GM23338 (cell line): ENCODE results near the gene SLC22A17. TPM values are rescaled to one million over a fixed set of nuclear protein-coding genes. Genes with fewer than 3 reads are reported as not detected.

Source experiments
- ATAC-seq: fragments of 200-7000 bp; cut with Tn5 transposase; 3 replicates; pipeline ENCODE4 v1.9.1; 2020
- DNase-seq: peaks from one replicate; pipeline ENCODE4 v3.0.0-alpha.2; 2015; ENCODE audit warnings: low spot score
- H2AFZ ChIP-seq: fragments of 200-600 bp; sonication (generic); 2 replicates; pipeline ENCODE4 v1.8.0; 2016; ENCODE audit warnings: antibody characterized with exemption, mild to moderate bottlenecking, moderate library complexity
- H3F3A ChIP-seq: fragments of 200-600 bp; sonication (generic); replicated peaks from 2 replicates; pipeline ENCODE4 v1.8.0; 2017; ENCODE audit warnings: antibody characterized with exemption, mixed run types, low read depth
- H3K27ac ChIP-seq: fragments of 200-600 bp; sonication (generic); 2 replicates; pipeline ENCODE4 v1.6.1; 2016; ENCODE audit warnings: low read depth
- H3K27me3 ChIP-seq: fragments of 200-600 bp; sonication (generic); 2 replicates; pipeline ENCODE4 v1.8.0; 2016; ENCODE audit warnings: mild to moderate bottlenecking, mixed run types, moderate library complexity; ENCODE audit not compliant: insufficient read depth
- H3K36me3 ChIP-seq: fragments of 200-600 bp; sonication (generic); 2 replicates; pipeline ENCODE4 v1.8.0; 2016; ENCODE audit warnings: mild to moderate bottlenecking; ENCODE audit not compliant: insufficient read depth
- H3K4me1 ChIP-seq: fragments of 200-600 bp; sonication (generic); 2 replicates; pipeline ENCODE4 v1.8.0; 2016; ENCODE audit warnings: mild to moderate bottlenecking, moderate library complexity; ENCODE audit not compliant: insufficient read depth
- H3K4me2 ChIP-seq: fragments of 200-600 bp; sonication (generic); 2 replicates; pipeline ENCODE4 v1.7.1; 2017; ENCODE audit warnings: mixed run types
- H3K4me3 ChIP-seq: fragments of 200-600 bp; sonication (generic); 2 replicates; pipeline ENCODE4 v1.6.1; 2016; ENCODE audit warnings: mixed run types
- H3K79me2 ChIP-seq: fragments of 200-600 bp; sonication (generic); replicated peaks from 2 replicates; pipeline ENCODE4 v1.8.0; 2017; ENCODE audit warnings: mild to moderate bottlenecking; ENCODE audit not compliant: insufficient read depth
- H3K9me2 ChIP-seq: fragments of 200-600 bp; sonication (generic); 2 replicates; pipeline ENCODE4 v1.8.0; 2017; ENCODE audit not compliant: insufficient read depth
- H4K20me1 ChIP-seq: fragments of 200-600 bp; sonication (generic); replicated peaks from 2 replicates; pipeline ENCODE4 v1.8.0; 2017; ENCODE audit warnings: mild to moderate bottlenecking; ENCODE audit not compliant: insufficient read depth
- H3K27ac Mint-ChIP-seq: 2 replicates; pipeline ENCODE4 v1.8.0; 2020; ENCODE audit warnings: inconsistent platforms, mild to moderate bottlenecking, moderate library complexity, mixed read lengths
- H3K27me3 Mint-ChIP-seq: 3 replicates; pipeline ENCODE4 v1.8.0; 2022; ENCODE audit warnings: low read depth, mild to moderate bottlenecking, moderate library complexity, mixed read lengths, inconsistent platforms; ENCODE audit not compliant: insufficient read depth, poor library complexity
- H3K36me3 Mint-ChIP-seq: 3 replicates; pipeline ENCODE4 v1.8.0; 2021; ENCODE audit warnings: low read depth, mild to moderate bottlenecking, inconsistent platforms, moderate library complexity, mixed read lengths
- H3K4me1 Mint-ChIP-seq: 3 replicates; pipeline ENCODE4 v1.8.0; 2020; ENCODE audit warnings: mild to moderate bottlenecking, inconsistent platforms, mixed read lengths
- H3K4me3 Mint-ChIP-seq: 3 replicates; pipeline ENCODE4 v1.8.0; 2021; ENCODE audit warnings: moderate library complexity, mild to moderate bottlenecking, inconsistent platforms, mixed read lengths
- H3K9me3 Mint-ChIP-seq: 3 replicates; pipeline ENCODE4 v1.8.0; 2020; ENCODE audit warnings: moderate library complexity, mild to moderate bottlenecking, inconsistent platforms, mixed read lengths
- CREB1 ChIP-seq: fragments of 250-450 bp; sonication (Bioruptor Pico); IDR thresholded peaks from 2 replicates; pipeline ENCODE4 v1.5.0; 2020; ENCODE audit warnings: low read depth, mild to moderate bottlenecking, moderate library complexity
- EZH2phosphoT487 ChIP-seq: fragments of 200-600 bp; sonication (generic); IDR thresholded peaks from one replicate; pipeline ENCODE4 v1.8.1; 2018; ENCODE audit warnings: antibody characterized with exemption; ENCODE audit not compliant: unreplicated experiment
- JUNB ChIP-seq: IDR thresholded peaks from one replicate; pipeline ENCODE4 v1.6.1; 2016; ENCODE audit warnings: antibody characterized with exemption; ENCODE audit not compliant: unreplicated experiment
- POLR2AphosphoS5 ChIP-seq: IDR thresholded peaks from 2 replicates; pipeline ENCODE4 v1.6.1; 2016; ENCODE audit warnings: antibody characterized with exemption, low read depth
- STAT1 ChIP-seq: IDR thresholded peaks from one replicate; pipeline ENCODE4 v1.6.1; 2016; ENCODE audit warnings: antibody characterized with exemption; ENCODE audit not compliant: unreplicated experiment
- ZNF114 ChIP-seq: fragments of 250-450 bp; sonication (Bioruptor Pico); IDR thresholded peaks from 2 replicates; pipeline ENCODE4 v1.5.0; 2020; ENCODE audit warnings: mild to moderate bottlenecking, moderate library complexity
- ZNF331 ChIP-seq: fragments of 250-450 bp; sonication (Bioruptor Pico); IDR thresholded peaks from 2 replicates; pipeline ENCODE4 v1.5.0; 2020; ENCODE audit warnings: low read depth, mild to moderate bottlenecking, moderate library complexity
- polyA plus RNA-seq: library from polyadenylated mRNA; unstranded; fragments of >200 nt; fragmentation: Nextera tagmentation; extraction: Ambion mirVana; gene quantifications from 2 replicates; pipeline ENCODE4 v1.2.1, GENCODE V29; 2016
- total RNA-seq: library from RNA; depleted of rRNA; stranded (reverse); fragments of >200 nt; shearing (Covaris generic); gene quantifications from 2 replicates; pipeline ENCODE4 v1.2.3, GENCODE V29; 2014
- TF ChIP-seq, protein P1 (sequence below): IDR thresholded peaks from 2 replicates; pipeline ENCODE4 v1.6.1; 2016; ENCODE audit warnings: antibody characterized with exemption
- TF ChIP-seq, protein P2 (sequence below): fragments of 250-450 bp; sonication (Bioruptor Pico); IDR thresholded peaks from 2 replicates; pipeline ENCODE4 v1.5.0; 2020; ENCODE audit warnings: mild to moderate bottlenecking, moderate library complexity
- TF ChIP-seq, protein P3 (sequence below), 2 experiments: fragments of 200-600 bp in 1 of 2; sonication (generic) in 1 of 2; conservative IDR thresholded peaks; 2 replicates each; pipeline versions ENCODE4 v1.5.1 to v1.6.1; 2016 to 2017; ENCODE audit warnings: antibody characterized with exemption in 2 of 2, low read depth in 2 of 2, mild to moderate bottlenecking in 2 of 2, moderate library complexity in 1 of 2

The SLC22A17 gene
- total and polyA plus RNA-seq, 2 experiments from 2014 or later, result 28.6 to 56.6 TPM

DNA sequence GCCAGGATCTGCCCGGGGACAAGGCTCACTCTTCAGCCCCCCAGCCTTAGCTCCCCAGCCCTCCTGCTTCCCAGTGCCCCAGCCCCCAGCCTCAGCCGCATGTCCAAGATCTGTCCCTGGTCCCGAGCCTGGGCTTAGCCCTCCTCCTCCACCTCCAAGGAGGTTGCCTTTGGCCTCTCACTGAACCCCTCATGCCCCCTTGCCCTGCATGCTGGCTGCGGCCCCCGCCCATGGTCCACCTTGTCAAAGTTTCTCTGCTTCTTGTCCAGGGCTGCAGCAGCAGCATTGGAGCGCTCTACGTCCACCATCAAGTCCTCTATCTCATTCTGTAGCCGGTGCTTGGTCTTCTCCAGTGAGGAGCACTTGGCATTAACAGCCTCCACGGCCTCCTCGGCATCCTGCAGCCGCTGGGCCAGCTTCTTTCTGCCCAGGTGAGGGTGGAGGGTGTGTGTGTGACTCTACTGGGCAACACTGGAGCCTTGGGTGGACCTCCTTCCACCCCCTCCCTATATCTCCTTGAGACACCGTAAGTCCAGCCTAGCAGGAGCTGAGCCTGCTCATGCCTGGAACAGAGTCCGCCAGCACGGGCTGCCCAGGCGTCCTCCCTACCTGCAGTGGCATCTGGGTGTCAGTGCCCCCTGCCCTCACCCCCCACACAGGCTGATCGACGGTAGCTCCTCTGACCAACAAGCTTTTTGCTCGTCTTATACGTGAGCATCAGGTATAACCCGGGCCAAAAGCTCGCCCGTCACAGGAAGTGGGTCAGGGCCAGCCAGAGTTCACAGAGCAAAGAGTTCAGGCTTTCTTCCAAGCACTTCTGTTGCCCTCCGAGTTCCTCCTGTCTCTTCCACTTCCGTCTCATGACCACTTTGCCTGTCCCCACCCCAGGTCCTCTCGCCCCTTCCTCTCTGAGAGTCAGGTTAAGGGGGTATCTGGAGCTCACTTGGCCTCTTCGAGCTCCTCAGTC lies 35.5 kb upstream of the SLC22A17 start:
- Mint-ChIP-seq H3K27me3 (peaks cover 9% of the 10 kb centered on the region), H3K36me3 (no peaks in the 10 kb centered on the region; the same call in 2 of the 3 replicates)

More for the DNA sequence above, 35.5 kb upstream of the SLC22A17 start:
- H3K27ac Mint-ChIP-seq, result no peak overlapping the region
- Histone ChIP-seq H3K27ac (no peak overlapping the region), H3F3A (no peaks in the 10 kb centered on the region), H3K4me2 (no peak overlapping the region), H3K4me1 (peaks cover 6% of the 10 kb centered on the region; the same call in 1 of the 2 replicates), H2AFZ (0 out of 2 replicates have a peak overlapping the region, but pooled peaks have one; percentile 76), H3K4me3 (no peak overlapping the region), H4K20me1 (no peaks in the 10 kb centered on the region), H3K9me2 (peaks cover 10% of the 10 kb centered on the region; the same call in 1 of the 2 replicates), H3K79me2 (no peaks in the 10 kb centered on the region), H3K27me3 (no peaks in the 10 kb centered on the region), H3K36me3 (no peaks in the 10 kb centered on the region)
- no peaks in the 10 kb centered on the region; the same call in 1 of the 3 replicates for H3K9me3 Mint-ChIP-seq
- H3K4me1 Mint-ChIP-seq, result peaks cover 16% of the 10 kb centered on the region
- no peak for TF ChIP-seq EZH2phosphoT487
- TF ChIP-seq CREB1 (CRISPR knock-in tag), result no peak
- TF ChIP-seq STAT1, result no peak
- TF ChIP-seq, protein P1, sequence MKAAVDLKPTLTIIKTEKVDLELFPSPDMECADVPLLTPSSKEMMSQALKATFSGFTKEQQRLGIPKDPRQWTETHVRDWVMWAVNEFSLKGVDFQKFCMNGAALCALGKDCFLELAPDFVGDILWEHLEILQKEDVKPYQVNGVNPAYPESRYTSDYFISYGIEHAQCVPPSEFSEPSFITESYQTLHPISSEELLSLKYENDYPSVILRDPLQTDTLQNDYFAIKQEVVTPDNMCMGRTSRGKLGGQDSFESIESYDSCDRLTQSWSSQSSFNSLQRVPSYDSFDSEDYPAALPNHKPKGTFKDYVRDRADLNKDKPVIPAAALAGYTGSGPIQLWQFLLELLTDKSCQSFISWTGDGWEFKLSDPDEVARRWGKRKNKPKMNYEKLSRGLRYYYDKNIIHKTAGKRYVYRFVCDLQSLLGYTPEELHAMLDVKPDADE, result no peak
- TF ChIP-seq POLR2AphosphoS5, result no peak
- TF ChIP-seq, protein P2, sequence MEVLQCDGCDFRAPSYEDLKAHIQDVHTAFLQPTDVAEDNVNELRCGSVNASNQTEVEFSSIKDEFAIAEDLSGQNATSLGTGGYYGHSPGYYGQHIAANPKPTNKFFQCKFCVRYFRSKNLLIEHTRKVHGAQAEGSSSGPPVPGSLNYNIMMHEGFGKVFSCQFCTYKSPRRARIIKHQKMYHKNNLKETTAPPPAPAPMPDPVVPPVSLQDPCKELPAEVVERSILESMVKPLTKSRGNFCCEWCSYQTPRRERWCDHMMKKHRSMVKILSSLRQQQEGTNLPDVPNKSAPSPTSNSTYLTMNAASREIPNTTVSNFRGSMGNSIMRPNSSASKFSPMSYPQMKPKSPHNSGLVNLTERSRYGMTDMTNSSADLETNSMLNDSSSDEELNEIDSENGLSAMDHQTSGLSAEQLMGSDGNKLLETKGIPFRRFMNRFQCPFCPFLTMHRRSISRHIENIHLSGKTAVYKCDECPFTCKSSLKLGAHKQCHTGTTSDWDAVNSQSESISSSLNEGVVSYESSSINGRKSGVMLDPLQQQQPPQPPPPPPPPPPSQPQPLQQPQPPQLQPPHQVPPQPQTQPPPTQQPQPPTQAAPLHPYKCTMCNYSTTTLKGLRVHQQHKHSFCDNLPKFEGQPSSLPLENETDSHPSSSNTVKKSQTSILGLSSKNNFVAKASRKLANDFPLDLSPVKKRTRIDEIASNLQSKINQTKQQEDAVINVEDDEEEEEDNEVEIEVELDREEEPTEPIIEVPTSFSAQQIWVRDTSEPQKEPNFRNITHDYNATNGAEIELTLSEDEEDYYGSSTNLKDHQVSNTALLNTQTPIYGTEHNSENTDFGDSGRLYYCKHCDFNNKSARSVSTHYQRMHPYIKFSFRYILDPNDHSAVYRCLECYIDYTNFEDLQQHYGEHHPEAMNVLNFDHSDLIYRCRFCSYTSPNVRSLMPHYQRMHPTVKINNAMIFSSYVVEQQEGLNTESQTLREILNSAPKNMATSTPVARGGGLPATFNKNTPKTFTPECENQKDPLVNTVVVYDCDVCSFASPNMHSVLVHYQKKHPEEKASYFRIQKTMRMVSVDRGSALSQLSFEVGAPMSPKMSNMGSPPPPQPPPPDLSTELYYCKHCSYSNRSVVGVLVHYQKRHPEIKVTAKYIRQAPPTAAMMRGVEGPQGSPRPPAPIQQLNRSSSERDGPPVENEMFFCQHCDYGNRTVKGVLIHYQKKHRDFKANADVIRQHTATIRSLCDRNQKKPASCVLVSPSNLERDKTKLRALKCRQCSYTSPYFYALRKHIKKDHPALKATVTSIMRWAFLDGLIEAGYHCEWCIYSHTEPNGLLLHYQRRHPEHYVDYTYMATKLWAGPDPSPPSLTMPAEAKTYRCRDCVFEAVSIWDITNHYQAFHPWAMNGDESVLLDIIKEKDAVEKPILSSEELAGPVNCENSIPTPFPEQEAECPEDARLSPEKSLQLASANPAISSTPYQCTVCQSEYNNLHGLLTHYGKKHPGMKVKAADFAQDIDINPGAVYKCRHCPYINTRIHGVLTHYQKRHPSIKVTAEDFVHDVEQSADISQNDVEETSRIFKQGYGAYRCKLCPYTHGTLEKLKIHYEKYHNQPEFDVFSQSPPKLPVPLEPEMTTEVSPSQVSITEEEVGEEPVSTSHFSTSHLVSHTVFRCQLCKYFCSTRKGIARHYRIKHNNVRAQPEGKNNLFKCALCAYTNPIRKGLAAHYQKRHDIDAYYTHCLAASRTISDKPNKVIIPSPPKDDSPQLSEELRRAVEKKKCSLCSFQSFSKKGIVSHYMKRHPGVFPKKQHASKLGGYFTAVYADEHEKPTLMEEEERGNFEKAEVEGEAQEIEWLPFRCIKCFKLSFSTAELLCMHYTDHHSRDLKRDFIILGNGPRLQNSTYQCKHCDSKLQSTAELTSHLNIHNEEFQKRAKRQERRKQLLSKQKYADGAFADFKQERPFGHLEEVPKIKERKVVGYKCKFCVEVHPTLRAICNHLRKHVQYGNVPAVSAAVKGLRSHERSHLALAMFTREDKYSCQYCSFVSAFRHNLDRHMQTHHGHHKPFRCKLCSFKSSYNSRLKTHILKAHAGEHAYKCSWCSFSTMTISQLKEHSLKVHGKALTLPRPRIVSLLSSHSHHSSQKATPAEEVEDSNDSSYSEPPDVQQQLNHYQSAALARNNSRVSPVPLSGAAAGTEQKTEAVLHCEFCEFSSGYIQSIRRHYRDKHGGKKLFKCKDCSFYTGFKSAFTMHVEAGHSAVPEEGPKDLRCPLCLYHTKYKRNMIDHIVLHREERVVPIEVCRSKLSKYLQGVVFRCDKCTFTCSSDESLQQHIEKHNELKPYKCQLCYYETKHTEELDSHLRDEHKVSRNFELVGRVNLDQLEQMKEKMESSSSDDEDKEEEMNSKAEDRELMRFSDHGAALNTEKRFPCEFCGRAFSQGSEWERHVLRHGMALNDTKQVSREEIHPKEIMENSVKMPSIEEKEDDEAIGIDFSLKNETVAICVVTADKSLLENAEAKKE, result no peak
- no peak for TF ChIP-seq ZNF331 (CRISPR knock-in tag)
- TF ChIP-seq JUNB, result no peak
- TF ChIP-seq, protein P3, sequence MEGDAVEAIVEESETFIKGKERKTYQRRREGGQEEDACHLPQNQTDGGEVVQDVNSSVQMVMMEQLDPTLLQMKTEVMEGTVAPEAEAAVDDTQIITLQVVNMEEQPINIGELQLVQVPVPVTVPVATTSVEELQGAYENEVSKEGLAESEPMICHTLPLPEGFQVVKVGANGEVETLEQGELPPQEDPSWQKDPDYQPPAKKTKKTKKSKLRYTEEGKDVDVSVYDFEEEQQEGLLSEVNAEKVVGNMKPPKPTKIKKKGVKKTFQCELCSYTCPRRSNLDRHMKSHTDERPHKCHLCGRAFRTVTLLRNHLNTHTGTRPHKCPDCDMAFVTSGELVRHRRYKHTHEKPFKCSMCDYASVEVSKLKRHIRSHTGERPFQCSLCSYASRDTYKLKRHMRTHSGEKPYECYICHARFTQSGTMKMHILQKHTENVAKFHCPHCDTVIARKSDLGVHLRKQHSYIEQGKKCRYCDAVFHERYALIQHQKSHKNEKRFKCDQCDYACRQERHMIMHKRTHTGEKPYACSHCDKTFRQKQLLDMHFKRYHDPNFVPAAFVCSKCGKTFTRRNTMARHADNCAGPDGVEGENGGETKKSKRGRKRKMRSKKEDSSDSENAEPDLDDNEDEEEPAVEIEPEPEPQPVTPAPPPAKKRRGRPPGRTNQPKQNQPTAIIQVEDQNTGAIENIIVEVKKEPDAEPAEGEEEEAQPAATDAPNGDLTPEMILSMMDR (conservative IDR thresholded peaks at IDR 0.05; ENCODE audit: low read depth in 2 of 2), result no peak
- no peak for TF ChIP-seq ZNF114 (CRISPR knock-in tag)
- no peak overlapping the region for H3K4me3 Mint-ChIP-seq
- no peak for DNase-seq
- ATAC-seq, result no peak
